ENCODE results near the gene MTHFR.

GRCh38 chr1:11800756-11801433 lies 4.9 kb downstream of the MTHFR start:
- no peak for TF ChIP-seq EZH2 (IDR thresholded peaks at IDR 0.05; ENCODE audit: low read depth)
- no peak for TF ChIP-seq CTCF (conservative IDR thresholded peaks at IDR 0.05)

Measured in PC-9 (cell line).